ENCODE results near the gene KCNG3. TPM values are rescaled to one million over a fixed set of nuclear protein-coding genes. Genes with fewer than 3 reads are reported as not detected.

Gene KCNG3
- total and polyA plus RNA-seq, 4 donors = 0.27 to 5.2 (median 0.30) TPM

DNA sequence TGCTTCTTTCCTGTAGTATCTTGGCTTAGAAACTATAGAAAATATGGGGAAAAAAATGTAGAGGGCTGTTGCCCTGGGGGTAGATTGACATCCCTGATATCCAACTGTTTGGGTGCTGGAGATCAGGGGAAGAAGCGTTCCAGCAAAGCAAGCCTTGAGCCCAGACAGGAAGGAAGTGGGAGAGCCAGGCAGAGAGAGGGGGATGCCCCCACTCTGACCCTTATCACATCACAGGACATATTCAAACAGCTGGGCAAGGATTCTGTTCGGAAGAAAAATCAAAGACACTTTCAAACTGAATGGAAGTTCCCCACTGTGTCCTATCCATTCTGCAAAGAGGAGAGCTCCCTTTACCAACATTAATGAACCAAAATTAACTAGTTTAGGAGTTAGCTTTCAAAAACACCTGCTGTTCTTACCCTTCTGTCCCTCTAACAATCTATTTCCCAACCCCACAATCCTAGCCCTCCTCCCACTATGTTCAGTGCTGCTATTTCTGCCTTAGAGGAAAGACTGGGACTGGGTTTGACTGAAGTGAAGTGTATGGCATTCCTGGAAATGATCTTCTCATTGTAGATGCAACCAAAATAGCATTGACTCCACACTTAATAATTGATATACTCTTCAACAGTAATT, 16.9 kb upstream of the KCNG3 start:
- Histone ChIP-seq H3K9me3 (ENCODE audit: control insufficient read depth, insufficient read depth, low read length) (no peaks in the 10 kb centered on the region), H3K4me3 (ENCODE audit: low read depth, low read length) (no peak overlapping the region), H3K27ac (ENCODE audit: low read depth, low read length) (no peak overlapping the region), H3K4me1 (ENCODE audit: control insufficient read depth, insufficient read depth, low read length) (no peaks in the 10 kb centered on the region), H3K27me3 (ENCODE audit: control insufficient read depth, insufficient read depth, low read length) (no peaks in the 10 kb centered on the region), H3K36me3 (ENCODE audit: control insufficient read depth, insufficient read depth, low read length) (no peaks in the 10 kb centered on the region)
- 63% methylated on average over 2 of the region's 2 CpGs for WGBS (ENCODE audit: insufficient coverage)
- DNase-seq (ENCODE audit: low read depth in 4 of 6, low spot score in 6 of 6) = peak in 1 of 6 donors; percentile 55

DNA sequence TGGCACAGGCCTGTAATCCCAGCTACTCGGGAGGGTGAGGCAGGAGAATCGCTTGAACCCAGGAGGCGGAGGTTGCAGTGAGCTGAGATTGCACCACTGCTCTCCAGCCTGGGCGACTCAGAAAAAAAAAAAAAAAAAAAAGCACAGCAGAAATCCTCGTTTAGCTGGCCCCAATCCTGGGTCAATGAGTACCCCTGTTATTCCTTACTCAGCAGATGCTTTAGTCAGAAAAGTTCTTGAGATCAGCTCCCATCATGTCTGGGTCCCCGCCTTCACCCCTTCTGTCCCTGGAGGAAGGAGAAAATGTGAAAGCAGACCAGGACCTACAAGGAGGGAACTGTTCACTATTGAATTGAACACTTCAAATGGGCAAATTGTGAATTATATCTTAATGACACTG, 16.4 kb upstream of the KCNG3 start:
- no peaks in the 10 kb centered on the region for H3K36me3 ChIP-seq (ENCODE audit: control insufficient read depth, insufficient read depth, low read length)
- no peak overlapping the region for H3K4me3 ChIP-seq (ENCODE audit: low read depth, low read length)
- no peak for DNase-seq (ENCODE audit: low read depth in 4 of 6, low spot score in 6 of 6)
- no peak overlapping the region for H3K27ac ChIP-seq (ENCODE audit: low read depth, low read length)
- WGBS (ENCODE audit: insufficient coverage) = 43% methylated on average over 3 of the region's 6 CpGs
- H3K4me1 ChIP-seq (ENCODE audit: control insufficient read depth, insufficient read depth, low read length) = no peaks in the 10 kb centered on the region
- H3K9me3 ChIP-seq (ENCODE audit: control insufficient read depth, insufficient read depth, low read length) = no peaks in the 10 kb centered on the region
- no peaks in the 10 kb centered on the region for H3K27me3 ChIP-seq (ENCODE audit: control insufficient read depth, insufficient read depth, low read length)

DNA sequence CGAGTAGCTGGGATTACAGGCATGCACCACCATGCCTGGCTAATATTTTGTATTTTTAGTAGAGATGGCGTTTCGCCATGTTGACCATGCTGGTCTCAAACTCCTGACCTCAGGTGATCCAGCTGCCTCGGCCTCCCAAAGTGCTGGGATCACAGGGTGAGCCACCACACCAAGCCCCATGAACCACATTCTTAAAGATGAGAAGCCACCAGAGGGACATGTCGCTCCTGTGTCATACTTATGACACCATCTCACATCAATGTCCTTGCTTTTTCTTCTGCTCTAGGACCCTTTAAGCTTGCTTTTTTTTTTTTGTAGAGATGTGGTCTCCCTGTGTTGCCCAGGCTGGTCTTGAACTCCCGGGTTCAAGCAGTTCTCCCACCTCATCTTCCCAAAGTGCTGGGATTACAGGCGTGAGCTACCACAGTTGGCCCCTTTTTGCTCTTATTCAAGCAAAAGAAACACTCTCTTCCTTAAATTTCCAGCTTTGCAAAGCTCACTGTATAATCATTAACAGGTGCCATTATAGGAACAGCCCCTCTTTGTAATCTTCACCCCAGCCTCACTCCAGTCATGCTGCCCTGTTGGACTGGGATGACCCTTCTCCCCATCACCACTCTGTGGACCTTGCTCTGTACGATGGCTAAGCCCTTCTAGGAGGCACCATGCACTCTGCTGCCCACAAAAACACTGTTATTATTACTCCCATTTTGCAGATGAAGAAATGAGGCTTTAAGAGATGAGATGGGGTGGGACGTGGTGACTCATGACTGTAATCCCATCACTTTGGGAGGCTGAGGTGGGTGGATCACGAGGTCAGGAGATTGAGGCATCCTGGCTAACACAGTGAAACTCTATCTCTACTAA, 10.8 kb upstream of the KCNG3 start:
- no peaks in the 10 kb centered on the region for H3K27me3 ChIP-seq (ENCODE audit: control insufficient read depth, insufficient read depth, low read length)
- DNase-seq (ENCODE audit: low read depth in 4 of 6, low spot score in 6 of 6) = no peak
- H3K36me3 ChIP-seq (ENCODE audit: control insufficient read depth, insufficient read depth, low read length) = no peaks in the 10 kb centered on the region
- H3K4me3 ChIP-seq (ENCODE audit: low read depth, low read length) = no peak overlapping the region
- WGBS (ENCODE audit: insufficient coverage) = 89% methylated on average over 4 of the region's 10 CpGs
- H3K27ac ChIP-seq (ENCODE audit: low read depth, low read length) = no peak overlapping the region
- H3K9me3 ChIP-seq (ENCODE audit: control insufficient read depth, insufficient read depth, low read length) = no peaks in the 10 kb centered on the region
- no peaks in the 10 kb centered on the region for H3K4me1 ChIP-seq (ENCODE audit: control insufficient read depth, insufficient read depth, low read length)

DNA sequence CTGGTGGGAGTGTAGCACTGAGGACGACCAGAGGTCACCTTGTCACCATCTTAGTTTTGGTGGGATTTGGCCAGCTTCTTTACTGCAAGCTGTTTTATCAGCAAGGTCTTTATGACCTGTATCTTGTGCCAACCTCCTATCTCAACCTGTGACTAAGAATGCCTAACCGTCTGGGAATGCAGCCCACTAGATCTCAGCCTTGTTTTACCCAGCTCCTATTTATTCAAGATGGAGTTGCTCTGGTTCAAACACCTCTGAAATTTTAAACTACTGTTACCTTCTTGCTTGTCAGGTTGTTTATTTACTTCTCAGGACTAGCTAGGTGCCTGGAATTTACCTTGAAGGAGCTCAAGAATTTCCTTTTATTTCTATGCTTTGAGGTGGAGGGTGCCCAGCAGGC, 9.5 kb upstream of the KCNG3 start:
- Histone ChIP-seq H3K27me3 (ENCODE audit: control insufficient read depth, insufficient read depth, low read length) (no peaks in the 10 kb centered on the region), H3K36me3 (ENCODE audit: control insufficient read depth, insufficient read depth, low read length) (no peaks in the 10 kb centered on the region), H3K9me3 (ENCODE audit: control insufficient read depth, insufficient read depth, low read length) (no peaks in the 10 kb centered on the region), H3K4me3 (ENCODE audit: low read depth, low read length) (no peak overlapping the region), H3K27ac (ENCODE audit: low read depth, low read length) (no peak overlapping the region), H3K4me1 (ENCODE audit: control insufficient read depth, insufficient read depth, low read length) (no peaks in the 10 kb centered on the region)
- no peak for DNase-seq (ENCODE audit: low read depth in 4 of 6, low spot score in 6 of 6)
- 86% methylated on average over 1 of the region's 2 CpGs for WGBS (ENCODE audit: insufficient coverage)

DNA sequence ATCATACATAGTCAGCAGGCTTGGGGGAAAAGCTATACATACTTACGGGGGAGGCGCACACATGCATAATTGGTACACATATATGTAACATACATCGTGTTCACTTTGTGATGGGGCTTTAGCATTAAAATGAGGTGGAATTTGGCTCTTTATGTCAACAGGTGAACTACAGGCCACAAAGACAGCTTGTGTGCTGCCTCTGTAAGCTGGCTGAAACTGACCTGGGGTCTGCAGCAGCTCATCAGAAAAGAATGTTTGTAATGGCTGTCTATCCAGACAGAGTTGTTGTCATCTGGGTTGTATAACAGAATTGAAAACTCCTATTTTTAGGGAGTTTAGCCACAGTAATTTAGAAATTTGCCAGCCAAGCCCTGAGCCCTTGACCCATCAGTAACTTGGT, 4.7 kb upstream of the KCNG3 start:
- Histone ChIP-seq H3K36me3 (ENCODE audit: control insufficient read depth, insufficient read depth, low read length) (no peaks in the 10 kb centered on the region), H3K9me3 (ENCODE audit: control insufficient read depth, insufficient read depth, low read length) (no peaks in the 10 kb centered on the region), H3K4me3 (ENCODE audit: low read depth, low read length) (no peak overlapping the region), H3K4me1 (ENCODE audit: control insufficient read depth, insufficient read depth, low read length) (peaks cover 9% of the 10 kb centered on the region), H3K27ac (ENCODE audit: low read depth, low read length) (no peak overlapping the region), H3K27me3 (ENCODE audit: control insufficient read depth, insufficient read depth, low read length) (peaks cover 2% of the 10 kb centered on the region)
- no peak for DNase-seq (ENCODE audit: low read depth in 4 of 6, low spot score in 6 of 6)
- no CpG with 5 or more reads among the region's 3 CpGs for WGBS (ENCODE audit: insufficient coverage)

DNA sequence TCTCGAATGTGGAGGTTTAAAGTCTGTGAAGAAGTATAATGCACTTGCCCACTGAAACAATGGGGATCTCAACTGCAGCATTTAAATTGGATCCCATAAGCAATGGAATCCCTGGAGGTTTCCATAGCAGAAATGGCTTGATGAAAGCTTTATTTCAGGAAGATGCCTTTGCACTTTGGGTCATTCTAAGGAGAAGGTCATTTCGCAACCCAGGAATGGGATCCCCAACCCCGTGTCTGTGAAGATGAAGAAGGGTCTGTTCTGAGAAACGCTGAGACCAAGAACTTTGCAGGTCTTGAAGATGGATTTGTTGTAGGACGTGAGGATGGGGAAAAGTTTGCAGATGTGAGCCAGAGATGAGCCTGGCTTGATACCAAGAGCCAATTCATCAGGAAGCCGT, 1.8 kb upstream of the KCNG3 start:
- H3K27me3 ChIP-seq (ENCODE audit: control insufficient read depth, insufficient read depth, low read length) = peaks cover 19% of the 10 kb centered on the region
- DNase-seq (ENCODE audit: low read depth in 4 of 6, low spot score in 6 of 6) = no peak
- H3K9me3 ChIP-seq (ENCODE audit: control insufficient read depth, insufficient read depth, low read length) = no peaks in the 10 kb centered on the region
- H3K4me1 ChIP-seq (ENCODE audit: control insufficient read depth, insufficient read depth, low read length) = peaks cover 17% of the 10 kb centered on the region
- H3K36me3 ChIP-seq (ENCODE audit: control insufficient read depth, insufficient read depth, low read length) = no peaks in the 10 kb centered on the region
- H3K27ac ChIP-seq (ENCODE audit: low read depth, low read length) = no peak overlapping the region
- 60% methylated on average over 4 of the region's 6 CpGs for WGBS (ENCODE audit: insufficient coverage)
- no peak overlapping the region for H3K4me3 ChIP-seq (ENCODE audit: low read depth, low read length)

DNA sequence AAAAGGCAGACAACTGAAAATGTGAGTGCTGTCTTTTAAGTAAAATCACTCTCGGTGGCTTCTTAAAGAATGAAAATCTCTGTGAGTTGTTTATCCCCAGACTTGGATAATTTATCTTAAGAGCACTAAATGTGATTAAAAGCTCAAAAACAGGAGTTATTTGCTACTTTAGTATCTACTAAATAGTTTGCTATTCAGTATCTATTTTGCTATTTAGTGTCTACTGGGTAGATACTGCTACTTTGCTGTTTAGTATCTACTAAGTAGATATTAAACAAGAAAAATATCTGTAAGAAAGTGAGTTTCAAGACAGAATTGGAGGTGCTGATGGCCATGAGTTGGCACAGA, 1.4 kb upstream of the KCNG3 start:
- H3K4me1 ChIP-seq (ENCODE audit: control insufficient read depth, insufficient read depth, low read length) = peaks cover 17% of the 10 kb centered on the region
- no peak for DNase-seq (ENCODE audit: low read depth in 4 of 6, low spot score in 6 of 6)
- H3K36me3 ChIP-seq (ENCODE audit: control insufficient read depth, insufficient read depth, low read length) = no peaks in the 10 kb centered on the region
- no CpG with 5 or more reads among the region's 1 CpG for WGBS (ENCODE audit: insufficient coverage)
- H3K27me3 ChIP-seq (ENCODE audit: control insufficient read depth, insufficient read depth, low read length) = peaks cover 23% of the 10 kb centered on the region
- H3K9me3 ChIP-seq (ENCODE audit: control insufficient read depth, insufficient read depth, low read length) = no peaks in the 10 kb centered on the region
- peak overlapping the region; percentile 49 for H3K4me3 ChIP-seq (ENCODE audit: low read depth, low read length)
- H3K27ac ChIP-seq (ENCODE audit: low read depth, low read length) = no peak overlapping the region

DNA sequence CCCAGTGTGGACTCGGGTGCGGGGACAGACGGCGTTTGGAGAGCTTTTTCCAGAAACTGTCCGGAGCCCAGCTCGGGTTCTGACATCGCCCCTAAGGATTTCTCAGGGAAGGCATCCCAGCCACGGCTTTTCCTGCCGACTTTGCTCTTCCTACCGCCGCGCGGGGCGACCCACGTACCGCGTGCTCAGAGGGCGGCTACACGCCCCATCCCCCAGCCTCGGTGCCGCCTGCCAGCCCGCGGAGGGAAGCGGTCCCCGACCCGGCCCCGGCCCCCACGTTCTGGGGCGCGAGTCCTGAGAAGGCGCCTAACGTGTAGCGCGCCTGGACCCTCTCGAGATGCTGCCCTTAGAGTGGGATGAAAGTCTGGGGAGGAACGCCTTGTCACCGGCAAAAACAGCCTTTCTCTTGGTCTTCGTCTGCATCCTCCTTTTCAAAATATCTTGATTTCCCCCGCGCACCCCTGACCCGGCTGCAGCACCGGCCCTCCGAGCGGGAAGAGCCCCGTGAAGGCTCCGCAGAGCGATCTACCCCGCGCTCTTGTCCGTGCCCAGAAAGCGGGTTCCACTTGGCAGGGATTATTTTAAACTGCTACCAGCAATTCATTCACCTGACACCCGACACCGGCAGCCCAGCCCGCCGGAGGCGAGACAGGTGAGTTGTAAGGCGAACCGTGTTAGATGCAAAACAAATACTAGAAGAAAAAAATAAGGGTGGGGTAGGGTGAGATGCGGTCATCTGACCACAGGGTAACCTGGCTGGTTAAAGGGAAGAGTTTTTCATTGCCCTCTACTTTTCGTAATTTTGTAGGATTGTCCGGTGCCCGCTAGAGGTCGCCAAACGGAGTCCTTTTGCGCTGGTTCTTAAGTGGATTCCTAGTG, 812 bp upstream of the KCNG3 start:
- peaks cover 17% of the 10 kb centered on the region for H3K4me1 ChIP-seq (ENCODE audit: control insufficient read depth, insufficient read depth, low read length)
- no peak overlapping the region for H3K27ac ChIP-seq (ENCODE audit: low read depth, low read length)
- H3K9me3 ChIP-seq (ENCODE audit: control insufficient read depth, insufficient read depth, low read length) = no peaks in the 10 kb centered on the region
- 0% methylated on average over 55 of the region's 65 CpGs for WGBS (ENCODE audit: insufficient coverage)
- peaks cover 23% of the 10 kb centered on the region for H3K27me3 ChIP-seq (ENCODE audit: control insufficient read depth, insufficient read depth, low read length)
- peak; percentile 56 to 94 (median 70) for DNase-seq (ENCODE audit: low read depth in 4 of 6, low spot score in 6 of 6)
- peak overlapping the region; percentile 49 for H3K4me3 ChIP-seq (ENCODE audit: low read depth, low read length)
- H3K36me3 ChIP-seq (ENCODE audit: control insufficient read depth, insufficient read depth, low read length) = no peaks in the 10 kb centered on the region

DNA sequence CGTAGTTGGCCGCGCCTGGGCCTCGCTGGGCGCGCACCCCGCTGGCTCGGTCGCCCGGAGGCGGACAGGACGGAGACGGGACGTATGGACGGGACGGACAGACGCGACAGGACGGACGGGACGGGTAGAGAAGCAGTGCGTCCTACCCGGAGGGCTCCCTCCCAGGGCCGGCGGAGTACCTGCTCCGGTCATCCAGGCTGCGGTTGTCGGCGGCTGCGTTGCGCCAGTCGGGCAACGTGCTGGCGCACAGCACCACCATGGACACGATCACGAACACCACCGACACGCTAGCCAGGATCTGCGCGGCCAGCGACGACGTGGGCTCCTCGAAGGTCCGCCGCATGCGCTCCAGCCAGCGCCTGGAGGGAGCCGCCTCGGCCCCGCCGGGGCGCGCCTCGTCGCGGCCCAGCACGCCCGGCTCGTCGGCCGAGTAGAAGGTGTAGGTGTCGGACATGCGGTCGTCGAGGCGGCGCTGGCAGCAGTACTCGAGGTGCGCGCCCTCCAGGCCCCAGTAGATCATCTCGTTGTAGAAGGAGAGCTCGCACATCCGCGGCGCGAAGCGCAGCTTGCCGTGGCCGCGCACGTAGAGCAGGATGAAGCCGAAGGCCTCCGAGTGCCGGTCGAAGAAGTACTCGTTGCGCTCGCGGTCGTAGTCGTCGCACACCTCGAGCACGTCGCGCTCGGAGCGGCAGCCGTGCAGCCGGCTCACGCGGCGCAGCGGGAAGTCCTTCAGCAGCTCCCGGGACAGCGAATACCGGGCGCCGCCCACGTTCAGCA, 903 bp downstream of the KCNG3 start:
- Histone ChIP-seq H3K9me3 (ENCODE audit: control insufficient read depth, insufficient read depth, low read length) (no peaks in the 10 kb centered on the region), H3K4me3 (ENCODE audit: low read depth, low read length) (no peak overlapping the region), H3K27me3 (ENCODE audit: control insufficient read depth, insufficient read depth, low read length) (peaks cover 23% of the 10 kb centered on the region), H3K4me1 (ENCODE audit: control insufficient read depth, insufficient read depth, low read length) (peaks cover 17% of the 10 kb centered on the region), H3K27ac (ENCODE audit: low read depth, low read length) (no peak overlapping the region), H3K36me3 (ENCODE audit: control insufficient read depth, insufficient read depth, low read length) (no peaks in the 10 kb centered on the region)
- WGBS (ENCODE audit: insufficient coverage) = 2% methylated on average over 111 of the region's 111 CpGs
- peak in 2 of 6 donors; percentile 24 to 38 for DNase-seq (ENCODE audit: low read depth in 4 of 6, low spot score in 6 of 6)

All from spinal cord (tissue), 10 donors.